ENCODE data around the gene RTL10. TPM values are rescaled to one million over a fixed set of nuclear protein-coding genes. Genes with fewer than 3 reads are reported as not detected.

RTL10 gene
- total RNA-seq, 1 donor from 2014 or later, result 27.2 TPM

DNA sequence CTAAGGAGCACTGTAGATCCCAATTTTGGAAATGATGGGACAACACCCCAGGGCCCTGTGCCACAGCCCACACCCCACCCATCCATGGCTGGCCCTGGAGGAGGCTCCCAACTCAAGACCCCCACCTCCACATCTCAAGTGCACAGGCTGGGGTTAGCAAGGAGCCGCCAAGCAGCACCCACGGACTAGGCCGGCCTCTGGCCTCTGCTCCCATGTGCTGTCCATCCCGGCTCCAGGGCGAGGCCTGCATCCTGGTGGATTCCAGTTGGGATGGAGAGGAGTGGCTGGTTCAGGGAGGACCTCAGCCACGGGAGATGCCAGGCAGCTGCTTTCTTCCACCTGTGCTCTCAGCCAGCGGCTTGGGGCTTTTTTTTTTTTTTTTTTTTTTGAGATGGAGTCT is 43.5 kb upstream of the RTL10 start:
- TF ChIP-seq, protein P1, sequence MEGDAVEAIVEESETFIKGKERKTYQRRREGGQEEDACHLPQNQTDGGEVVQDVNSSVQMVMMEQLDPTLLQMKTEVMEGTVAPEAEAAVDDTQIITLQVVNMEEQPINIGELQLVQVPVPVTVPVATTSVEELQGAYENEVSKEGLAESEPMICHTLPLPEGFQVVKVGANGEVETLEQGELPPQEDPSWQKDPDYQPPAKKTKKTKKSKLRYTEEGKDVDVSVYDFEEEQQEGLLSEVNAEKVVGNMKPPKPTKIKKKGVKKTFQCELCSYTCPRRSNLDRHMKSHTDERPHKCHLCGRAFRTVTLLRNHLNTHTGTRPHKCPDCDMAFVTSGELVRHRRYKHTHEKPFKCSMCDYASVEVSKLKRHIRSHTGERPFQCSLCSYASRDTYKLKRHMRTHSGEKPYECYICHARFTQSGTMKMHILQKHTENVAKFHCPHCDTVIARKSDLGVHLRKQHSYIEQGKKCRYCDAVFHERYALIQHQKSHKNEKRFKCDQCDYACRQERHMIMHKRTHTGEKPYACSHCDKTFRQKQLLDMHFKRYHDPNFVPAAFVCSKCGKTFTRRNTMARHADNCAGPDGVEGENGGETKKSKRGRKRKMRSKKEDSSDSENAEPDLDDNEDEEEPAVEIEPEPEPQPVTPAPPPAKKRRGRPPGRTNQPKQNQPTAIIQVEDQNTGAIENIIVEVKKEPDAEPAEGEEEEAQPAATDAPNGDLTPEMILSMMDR (IDR thresholded peaks at IDR 0.05; ENCODE audit: unreplicated experiment), result no peak
- no peak for DNase-seq (ENCODE audit: low spot score, unreplicated experiment)
- H3K4me3 Mint-ChIP-seq (ENCODE audit: low read depth), result no peak overlapping the region
- H3K27ac Mint-ChIP-seq, result no peak overlapping the region
- H3K27me3 Mint-ChIP-seq, result peaks cover 5% of the 10 kb centered on the region
- peaks cover 5% of the 10 kb centered on the region for H3K4me1 Mint-ChIP-seq (ENCODE audit: low read depth)
- no peaks in the 10 kb centered on the region for H3K9me3 Mint-ChIP-seq (ENCODE audit: low read depth)
- H3K36me3 Mint-ChIP-seq (ENCODE audit: insufficient read depth), result peaks cover 1% of the 10 kb centered on the region

DNA sequence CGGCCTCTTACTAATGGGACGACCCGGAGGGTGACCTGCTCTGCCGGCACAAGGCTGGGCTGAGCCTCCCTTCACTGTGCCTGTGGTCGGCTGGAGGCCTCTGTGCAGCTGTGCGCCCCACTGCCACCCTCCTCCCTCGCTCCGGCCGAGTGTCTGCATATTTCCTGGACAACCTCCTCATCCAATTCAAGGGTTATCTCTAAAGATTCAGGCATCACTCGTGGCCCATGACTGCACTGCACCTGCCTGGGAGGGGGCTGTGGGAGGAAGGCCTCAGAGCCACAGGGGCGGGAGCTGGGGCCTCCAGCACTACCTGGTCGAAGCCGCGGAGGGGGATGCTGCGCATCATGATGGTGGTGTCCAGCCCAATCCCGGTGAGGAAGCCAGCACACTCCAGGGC is 43.1 kb upstream of the RTL10 start:
- Mint-ChIP-seq H3K4me1 (ENCODE audit: low read depth) (peaks cover 5% of the 10 kb centered on the region), H3K27me3 (peaks cover 9% of the 10 kb centered on the region), H3K36me3 (ENCODE audit: insufficient read depth) (peaks cover 1% of the 10 kb centered on the region), H3K27ac (no peak overlapping the region), H3K9me3 (ENCODE audit: low read depth) (no peaks in the 10 kb centered on the region), H3K4me3 (ENCODE audit: low read depth) (no peak overlapping the region)
- TF ChIP-seq, protein P1 (IDR thresholded peaks at IDR 0.05; ENCODE audit: unreplicated experiment), result no peak
- no peak for DNase-seq (ENCODE audit: low spot score, unreplicated experiment)

DNA sequence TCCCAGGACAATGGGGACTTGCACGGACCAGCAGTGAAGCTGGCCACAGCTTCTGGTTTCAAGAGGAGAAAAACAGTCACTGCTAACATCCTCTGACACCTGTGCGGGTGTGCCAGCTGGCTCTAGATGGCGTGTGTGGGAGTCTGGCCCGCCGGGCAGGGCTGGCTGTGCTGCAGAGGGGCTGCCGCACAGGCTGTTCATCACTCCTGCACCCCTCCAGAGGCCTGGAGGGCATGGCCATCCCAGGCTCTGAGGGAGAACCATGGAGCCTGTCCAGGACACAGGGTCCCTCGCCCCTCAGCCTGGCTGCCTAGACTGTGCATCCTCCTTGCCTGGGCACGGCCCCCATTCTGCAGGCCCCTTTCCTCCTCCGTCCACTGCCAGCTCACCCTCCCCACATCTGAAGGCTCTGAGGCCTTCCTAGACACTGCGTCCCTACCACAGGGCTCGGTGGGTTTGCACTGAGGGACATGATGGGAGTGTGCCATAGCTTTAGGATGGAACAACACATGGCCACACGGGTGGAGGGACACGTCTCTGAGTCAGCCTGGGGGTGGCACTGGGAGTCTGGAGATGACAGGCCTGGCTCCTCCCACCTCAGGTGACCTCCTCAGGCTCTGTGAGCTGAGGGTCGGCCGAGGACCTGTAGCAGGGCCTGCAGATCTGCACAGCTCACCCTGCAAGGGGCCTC is 42.1 kb upstream of the RTL10 start:
- Mint-ChIP-seq H3K27ac (no peak overlapping the region), H3K4me3 (ENCODE audit: low read depth) (no peak overlapping the region), H3K9me3 (ENCODE audit: low read depth) (no peaks in the 10 kb centered on the region), H3K36me3 (ENCODE audit: insufficient read depth) (peaks cover 1% of the 10 kb centered on the region), H3K27me3 (peaks cover 9% of the 10 kb centered on the region), H3K4me1 (ENCODE audit: low read depth) (peaks cover 10% of the 10 kb centered on the region)
- TF ChIP-seq, protein P1 (IDR thresholded peaks at IDR 0.05; ENCODE audit: unreplicated experiment), result no peak
- DNase-seq (ENCODE audit: low spot score, unreplicated experiment), result no peak

DNA sequence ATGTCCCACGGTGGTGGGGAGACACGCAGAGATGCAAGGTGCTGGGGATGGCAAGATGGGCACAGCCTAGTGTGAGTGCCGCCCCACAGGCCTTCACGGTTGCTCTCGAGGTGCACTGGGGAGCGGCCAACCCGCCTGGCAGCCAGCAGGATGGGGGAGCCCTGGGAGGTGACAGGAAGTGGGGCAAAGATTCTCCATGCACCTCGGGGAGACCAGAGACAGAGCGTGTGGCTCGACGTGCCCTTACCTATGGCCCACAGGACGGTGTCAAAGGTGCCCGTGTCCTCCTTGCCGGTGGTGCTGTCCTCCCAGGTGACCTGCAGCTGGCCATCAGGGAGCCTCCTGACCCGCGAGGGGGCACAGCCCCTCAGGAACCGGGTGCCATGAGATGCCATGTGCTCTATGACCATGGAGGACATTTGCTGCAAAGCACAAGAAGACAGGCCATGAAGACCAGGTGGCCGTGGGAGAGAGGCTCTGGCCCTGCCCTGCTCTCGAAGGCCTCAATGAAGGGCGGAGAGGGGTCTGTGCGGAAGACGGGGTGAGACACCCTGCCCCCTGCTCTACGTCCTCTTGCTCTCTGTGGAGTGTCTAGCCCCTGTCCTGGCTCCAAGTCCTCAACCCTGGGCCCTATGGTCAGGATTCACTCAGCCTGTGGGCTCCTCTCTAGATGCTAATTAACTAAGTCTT is 40.6 kb upstream of the RTL10 start:
- peaks cover 18% of the 10 kb centered on the region for H3K27me3 Mint-ChIP-seq
- H3K4me1 Mint-ChIP-seq (ENCODE audit: low read depth), result peaks cover 11% of the 10 kb centered on the region
- H3K27ac Mint-ChIP-seq, result no peak overlapping the region
- H3K36me3 Mint-ChIP-seq (ENCODE audit: insufficient read depth), result peaks cover 1% of the 10 kb centered on the region
- no peak for DNase-seq (ENCODE audit: low spot score, unreplicated experiment)
- H3K9me3 Mint-ChIP-seq (ENCODE audit: low read depth), result no peaks in the 10 kb centered on the region
- TF ChIP-seq, protein P1 (IDR thresholded peaks at IDR 0.05; ENCODE audit: unreplicated experiment), result no peak
- no peak overlapping the region for H3K4me3 Mint-ChIP-seq (ENCODE audit: low read depth)

DNA sequence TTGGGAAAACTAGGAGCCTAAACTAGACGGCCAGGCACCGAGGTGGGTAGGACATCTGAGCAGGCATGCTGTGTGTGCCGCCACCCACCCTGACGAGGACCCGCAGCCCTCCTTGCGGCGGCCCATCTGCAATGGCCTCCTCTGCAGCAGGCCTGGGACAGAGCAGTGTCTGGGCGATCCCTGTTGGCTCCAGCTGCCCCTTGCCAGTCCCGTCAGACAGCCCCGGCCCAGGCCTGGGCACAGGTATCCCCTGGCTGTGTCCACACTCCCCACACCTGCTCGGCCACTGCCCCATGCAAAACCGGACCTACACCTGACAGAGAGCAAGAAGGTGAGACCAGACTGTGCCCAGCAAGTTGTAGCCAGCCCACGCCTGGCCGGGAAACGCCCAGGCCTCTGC is 38.7 kb upstream of the RTL10 start:
- peaks cover 1% of the 10 kb centered on the region for H3K36me3 Mint-ChIP-seq (ENCODE audit: insufficient read depth)
- H3K9me3 Mint-ChIP-seq (ENCODE audit: low read depth), result no peaks in the 10 kb centered on the region
- no peak for DNase-seq (ENCODE audit: low spot score, unreplicated experiment)
- H3K4me1 Mint-ChIP-seq (ENCODE audit: low read depth), result peaks cover 11% of the 10 kb centered on the region
- peaks cover 22% of the 10 kb centered on the region for H3K27me3 Mint-ChIP-seq
- no peak overlapping the region for H3K4me3 Mint-ChIP-seq (ENCODE audit: low read depth)
- TF ChIP-seq, protein P1 (IDR thresholded peaks at IDR 0.05; ENCODE audit: unreplicated experiment), result no peak
- no peak overlapping the region for H3K27ac Mint-ChIP-seq
